ENCODE results near the gene RFX4.
A peak's percentile ranks its signal among the peaks of the same experiment; 100 is the strongest.

RFX4 gene

DNA sequence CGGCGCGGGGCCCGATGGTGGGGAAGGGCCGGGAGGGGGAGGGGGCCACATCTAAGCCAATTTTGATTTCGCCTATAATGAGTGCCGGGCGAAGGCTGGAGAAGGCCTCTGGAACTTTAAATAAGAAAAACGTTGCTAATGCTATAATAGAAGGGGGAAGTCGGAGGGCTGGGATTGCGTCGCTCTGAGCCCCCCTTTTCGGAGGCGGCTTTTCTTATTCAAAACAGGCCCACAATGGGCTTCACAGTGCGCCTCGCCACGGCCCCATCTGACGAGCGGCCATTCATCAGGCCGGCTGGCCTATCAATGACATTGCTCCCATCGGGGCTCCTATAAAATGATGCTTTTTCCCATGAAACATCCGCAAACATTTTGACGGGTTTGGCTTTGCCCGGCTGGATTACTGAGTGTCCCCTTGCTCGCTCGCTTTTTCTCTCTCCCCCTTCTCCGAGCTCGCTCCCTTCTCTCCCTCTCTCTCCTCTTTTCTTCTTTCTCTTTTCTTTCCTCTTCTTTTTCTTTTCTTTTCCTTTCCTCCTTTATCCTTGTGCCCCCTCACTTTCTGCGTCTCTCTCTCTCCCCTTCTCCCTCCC, at the start of gene RFX4:
TSS of gene RFX4 (plus strand) at position 364 of the 590 bp plus-strand sequence. CDS start 317 bp downstream, outside the sequence.
- no peak for DNase-seq

DNA sequence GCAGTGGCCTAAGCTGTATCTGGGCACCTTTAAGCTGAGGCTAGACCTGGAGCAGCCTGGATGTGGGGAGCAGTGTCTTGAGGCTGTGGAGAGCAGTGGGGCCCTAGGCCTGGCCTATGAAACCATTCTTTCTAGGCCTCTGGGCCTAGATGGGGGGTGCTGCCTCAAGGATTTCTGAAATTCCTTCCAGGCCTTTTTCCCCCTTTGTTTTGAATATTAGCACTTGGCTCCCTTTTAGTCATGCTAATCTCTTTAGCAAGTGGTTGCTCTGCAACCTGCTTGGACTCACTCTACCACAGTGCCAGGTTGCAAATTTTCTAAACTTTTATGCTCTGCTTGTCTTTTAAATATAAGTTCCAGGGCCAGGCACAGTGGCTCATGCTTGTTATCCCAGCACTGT, 41.6 kb upstream of the RFX4 start:
- DNase-seq = no peak

DNA sequence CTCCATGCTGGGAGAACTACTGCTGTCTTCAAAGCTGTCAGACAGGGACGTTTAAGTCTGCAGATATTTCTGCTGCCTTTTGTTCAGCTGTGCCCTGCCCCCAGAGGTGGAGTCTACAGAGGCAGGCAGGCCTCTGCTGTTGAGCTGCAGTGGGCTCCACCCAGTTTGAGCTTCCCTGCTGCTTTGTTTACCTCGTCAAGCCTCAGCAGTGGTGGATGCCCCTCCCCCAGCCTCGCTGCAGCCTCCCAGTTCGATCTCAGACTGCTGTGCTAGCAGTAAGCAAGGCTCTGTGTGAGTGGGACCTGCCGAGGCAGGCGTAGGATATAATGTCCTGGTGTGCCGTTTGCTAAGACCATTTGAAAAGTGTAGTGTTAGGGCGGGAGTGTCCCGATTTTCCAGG, 31.4 kb upstream of the RFX4 start:
- DNase-seq = no peak

DNA sequence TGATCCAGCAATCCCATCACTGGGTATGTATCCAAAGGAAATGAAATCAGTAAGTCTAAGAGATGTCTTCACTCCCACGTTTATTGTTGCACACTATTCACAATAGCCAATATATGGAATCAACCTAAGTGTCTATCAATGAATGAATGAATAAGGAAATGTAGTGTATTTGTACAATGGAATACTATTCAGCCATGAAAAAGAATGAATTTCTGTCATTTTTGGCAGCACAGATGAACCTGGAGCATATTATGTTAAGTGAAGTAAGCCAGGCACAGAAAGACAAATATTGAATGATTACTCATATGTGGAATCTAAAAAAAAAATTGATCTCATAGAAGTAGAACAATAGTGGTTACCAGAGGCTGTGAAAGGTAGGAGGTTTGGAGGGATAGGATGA, 30.6 kb upstream of the RFX4 start:
- DNase-seq = no peak

DNA sequence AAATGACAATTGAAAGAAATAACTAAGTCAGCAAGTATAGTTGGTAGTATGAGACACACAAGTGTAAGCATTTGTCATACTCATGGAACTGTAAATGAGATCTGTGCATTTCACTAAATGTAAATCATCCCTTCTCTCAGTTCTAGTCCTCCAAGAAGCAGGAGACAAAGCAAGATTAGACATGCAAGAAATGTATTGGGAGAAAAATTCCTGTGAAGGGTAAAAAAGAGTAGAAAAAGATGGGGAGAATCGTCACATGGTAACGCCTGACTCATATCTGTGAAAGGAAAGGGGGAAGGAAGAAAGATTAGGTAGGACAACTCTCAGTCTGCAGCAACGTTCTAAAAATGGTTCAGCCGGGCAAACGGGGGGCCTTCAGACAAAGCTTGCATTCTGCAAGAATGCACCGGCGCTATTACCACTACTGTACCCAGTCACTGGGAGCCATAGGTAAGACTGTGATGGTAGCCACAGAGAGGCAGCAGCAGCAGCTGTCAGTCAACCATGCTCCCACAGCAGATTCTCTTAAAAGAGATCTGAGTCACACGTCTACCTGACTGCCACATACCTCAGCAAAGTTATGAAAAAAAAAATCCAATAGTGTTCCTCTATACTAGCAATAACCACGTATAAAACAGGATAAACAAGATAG, 18.0 kb upstream of the RFX4 start:
- DNase-seq = no peak

DNA sequence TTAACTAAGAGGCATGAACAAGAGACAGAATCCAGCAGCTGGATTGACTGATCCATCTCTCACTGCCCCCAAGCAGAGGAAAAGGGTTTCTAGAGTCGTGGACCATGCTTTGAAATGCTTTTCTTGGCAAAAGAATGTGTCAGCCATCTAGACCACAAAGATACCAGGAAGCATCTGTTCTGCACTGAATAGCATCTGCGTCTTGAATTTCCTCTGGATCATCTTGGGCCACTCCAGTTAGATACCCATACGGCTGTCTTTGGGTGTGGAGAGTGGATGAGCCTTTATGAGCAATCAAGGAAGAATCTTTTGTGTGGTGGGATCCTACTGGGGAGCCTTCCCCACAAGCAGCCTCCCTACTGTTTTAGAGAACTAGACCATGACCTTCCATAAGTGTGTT, 16.0 kb upstream of the RFX4 start:
- DNase-seq = no peak

DNA sequence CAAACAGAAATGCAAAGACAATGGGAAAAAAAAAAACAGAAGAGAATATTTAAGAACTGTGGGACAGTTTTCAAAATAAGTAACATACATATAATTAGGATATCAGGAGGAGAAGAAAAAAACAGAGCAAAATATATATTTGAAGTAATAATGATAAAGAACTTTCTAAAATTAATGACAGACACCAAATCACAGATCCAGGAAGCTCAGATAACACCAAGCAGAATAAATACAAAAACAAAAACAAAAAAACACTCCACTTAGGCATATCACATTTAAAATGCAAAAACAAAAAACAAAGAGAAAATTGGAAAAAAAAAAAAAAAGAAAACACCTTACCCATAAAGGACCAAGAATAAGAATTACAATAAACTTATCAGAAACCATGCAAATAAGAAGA, 9.6 kb upstream of the RFX4 start:
- no peak for DNase-seq

DNA sequence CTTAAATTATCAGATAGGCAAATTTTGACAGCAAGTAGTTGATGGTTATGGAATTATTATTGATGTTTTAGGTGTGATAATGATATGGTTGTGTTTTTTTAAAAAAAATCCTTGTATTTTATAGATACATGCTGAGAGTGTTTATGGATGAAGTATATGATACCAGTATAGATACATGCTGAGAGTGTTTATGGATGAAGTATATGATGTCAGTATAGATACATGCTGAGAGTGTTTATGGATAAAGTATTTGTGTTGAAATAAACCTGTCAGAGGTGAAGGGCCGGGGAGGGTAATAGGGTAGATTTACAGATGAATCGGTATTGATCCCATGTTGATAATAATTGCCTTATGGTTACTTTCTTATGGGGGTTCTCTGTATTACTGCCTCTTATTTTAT, 6.0 kb upstream of the RFX4 start:
- no peak for DNase-seq

DNA sequence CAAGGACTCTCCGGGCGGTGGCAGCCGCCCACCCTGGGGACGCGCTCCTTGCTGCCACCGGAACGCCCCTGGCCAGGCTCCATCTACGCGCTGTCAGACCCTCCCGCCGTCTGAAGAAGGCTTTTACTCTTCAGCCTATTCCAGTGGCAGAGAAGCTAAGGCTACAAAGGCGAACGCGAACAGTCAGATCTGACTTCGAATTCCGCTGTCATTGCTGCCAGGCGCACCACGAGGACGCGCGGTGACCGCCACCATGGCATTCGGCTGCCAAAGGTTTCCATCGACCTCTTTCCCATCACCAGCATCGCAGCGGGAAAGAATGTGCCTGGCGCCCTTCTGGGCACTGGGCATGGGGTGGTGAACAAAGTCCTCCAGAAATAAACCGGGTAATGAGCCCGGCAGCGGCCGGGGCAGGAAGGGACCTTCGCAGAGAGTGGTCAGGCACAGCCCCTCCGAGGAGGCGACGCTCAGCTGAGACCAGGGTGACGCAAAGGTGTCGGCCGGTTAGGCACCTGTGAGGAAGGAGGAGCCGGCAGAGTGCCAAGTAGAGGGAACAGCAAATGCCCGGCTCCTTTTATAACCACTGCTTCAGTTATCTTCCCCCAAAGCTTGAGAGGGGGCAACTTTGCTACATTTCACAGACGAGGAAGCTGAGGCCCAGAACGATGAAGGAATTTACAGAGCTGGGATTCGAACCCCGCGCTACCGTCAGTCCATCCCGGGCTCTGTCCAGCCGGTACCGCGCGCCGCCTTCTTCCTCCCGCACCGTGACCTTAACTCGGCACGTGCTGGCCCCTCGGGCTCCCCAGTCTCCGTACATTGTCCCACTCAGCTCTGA, 1.9 kb upstream of the RFX4 start:
- no peak for DNase-seq

DNA sequence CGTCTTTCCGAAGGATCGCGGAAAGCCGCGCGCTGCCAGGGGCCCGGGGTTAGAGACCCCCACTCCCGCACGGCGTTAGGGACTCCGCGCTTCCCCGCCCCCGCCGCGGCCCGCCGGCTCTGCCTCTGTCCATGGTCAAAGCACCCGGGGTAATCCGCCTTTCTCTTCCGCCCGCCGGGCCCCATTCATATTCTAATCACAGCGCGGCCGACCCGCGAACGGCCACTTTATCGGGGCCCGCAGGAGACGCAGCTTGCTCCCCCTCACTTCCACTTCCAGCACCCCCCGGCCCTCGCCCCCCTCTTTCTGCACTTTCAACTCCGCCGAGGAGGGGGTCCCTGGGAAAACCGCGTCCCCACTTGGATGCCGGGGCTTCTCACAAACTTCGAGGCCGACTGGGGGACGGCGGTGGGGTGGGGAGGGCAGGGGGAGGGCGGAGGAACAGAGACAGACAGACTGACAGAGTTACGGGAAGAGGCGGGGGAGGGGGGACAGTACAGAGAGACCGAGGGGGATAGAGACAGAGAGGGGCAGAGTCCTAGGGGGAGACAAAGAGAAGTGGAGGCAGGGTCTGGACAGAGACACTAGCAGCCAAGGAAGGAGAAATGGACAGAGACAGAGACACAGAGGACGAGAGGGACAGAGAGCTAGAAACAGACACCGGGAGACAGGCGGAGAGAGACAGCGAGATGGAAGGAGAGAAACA, 1.1 kb upstream of the RFX4 start:
- peak; percentile 64 for DNase-seq

DNA sequence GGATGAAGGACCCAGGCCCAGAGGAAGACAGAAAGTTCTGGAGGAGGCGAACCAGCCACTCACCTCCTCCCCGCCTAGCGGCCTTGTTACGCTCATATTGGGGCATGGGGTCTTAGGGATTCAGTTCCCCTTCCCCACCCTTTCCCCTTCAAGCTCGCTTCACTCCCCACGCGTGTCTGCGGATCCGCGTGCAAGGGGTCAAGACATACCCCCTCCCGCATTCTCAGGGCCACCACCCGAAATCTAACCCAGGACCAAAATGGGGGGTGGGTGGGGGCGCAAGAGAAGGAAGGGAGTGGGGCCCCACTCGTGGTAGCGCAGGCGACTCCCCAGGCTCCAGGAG, 584 bp upstream of the RFX4 start:
- no peak for DNase-seq

DNA sequence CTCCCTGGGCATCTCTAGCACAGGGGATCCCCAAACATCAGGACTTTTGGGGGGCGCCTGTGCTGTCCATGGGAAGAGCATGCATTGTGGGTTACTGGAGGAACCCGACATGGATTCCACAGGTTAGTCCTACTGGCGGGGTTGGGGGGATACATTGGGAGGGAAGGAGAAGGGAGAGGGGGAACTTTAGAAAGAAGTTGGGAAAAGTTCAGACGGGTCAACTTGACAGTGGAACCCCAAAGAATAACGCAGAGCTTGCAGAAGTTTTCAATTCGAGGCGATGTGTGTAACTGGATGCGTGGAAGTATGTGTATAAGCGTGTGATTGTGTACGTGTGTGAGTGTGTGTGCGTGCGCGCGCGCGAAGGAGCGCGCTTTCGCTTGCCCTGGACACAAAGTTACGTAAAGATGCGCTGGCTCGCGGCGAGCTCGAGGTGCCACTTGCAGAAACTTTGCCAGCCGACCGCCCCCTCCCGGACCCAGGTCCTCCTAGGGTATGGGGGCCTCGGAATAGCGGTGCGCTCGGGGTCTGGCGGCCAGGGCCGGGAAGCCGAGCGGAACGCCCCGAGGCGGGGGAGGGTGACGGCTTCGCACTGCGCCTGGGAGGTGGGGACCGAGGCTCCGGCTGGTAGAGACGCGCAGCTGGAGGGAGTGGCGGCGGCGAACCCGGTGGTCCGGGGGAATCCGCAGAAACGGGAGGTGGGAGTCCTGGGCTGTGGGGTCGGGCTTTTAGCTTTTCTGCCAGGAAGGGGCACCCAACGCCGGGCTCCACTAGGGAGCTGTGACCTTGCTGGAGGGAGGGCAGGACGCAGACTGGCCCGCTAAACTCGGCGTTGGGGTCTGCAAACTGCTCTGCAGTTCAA, 669 bp downstream of the RFX4 start:
- DNase-seq = peak; percentile 56

DNA sequence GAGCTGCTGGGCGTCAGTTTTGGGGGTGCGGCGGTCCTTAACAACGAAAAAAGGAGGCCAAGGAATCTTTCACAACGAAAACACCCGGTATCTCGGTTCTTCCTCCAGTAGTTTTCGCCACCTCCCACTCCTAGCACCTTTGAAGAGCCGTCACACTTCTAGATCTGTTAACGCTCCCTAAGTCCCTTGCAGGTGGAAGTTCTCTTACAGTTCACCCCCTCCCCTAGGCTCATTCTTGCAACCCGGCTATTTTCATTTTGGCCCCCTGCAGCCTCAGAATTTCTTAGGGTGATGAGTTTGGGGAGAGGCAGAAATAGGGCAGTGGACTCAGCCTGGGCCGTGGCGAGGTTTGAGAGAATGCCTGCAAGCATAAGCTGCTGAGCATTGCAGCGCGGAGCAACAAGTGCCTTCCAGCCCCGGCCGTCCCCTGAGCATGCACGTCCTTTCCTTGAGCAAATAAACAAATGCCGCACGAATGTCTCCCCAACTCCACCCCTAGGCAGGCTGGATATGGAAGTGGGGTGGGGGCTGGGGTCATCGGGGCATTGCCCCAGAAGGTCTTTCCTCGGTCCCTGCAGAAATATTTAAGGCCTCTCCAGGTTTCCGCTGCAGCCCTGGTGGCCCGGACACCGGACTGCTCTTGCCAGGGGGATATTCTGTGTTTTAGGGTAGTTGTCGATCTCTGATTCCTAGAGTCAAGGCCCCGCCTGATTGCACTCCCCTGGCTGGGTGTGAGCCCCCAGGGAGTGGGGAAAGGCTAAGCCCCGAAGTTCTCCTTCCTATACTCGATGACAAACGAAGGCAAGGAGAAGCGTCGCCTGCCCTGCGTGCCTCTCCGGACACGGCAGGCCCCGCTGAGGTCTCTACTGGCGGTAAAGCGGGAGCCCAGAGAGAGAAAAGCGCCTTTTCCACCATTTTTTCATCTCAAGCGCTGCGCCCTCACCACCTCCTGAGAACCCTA, 1.6 kb downstream of the RFX4 start:
- peak; percentile 47 for DNase-seq

DNA sequence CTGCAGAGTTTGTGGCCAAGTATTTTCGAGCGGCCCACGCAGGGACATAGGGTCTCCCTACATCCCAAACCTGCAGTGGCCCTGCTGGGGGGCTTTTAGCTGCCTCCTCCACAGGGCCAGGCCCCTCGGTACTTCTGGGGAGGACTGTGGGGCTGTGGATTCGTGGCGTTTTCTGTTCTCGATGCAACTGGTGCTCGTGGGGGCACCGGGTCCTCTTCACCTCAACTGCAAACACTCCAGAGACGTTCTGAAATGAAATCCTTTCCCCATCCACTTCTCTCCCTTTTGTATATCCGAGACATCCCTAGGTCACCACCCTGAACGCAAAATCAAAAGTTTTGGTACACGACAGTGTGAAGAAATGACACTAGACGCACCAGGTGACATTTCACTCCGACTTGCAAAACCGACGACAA, 2.3 kb downstream of the RFX4 start:
- peak; percentile 44 for DNase-seq

DNA sequence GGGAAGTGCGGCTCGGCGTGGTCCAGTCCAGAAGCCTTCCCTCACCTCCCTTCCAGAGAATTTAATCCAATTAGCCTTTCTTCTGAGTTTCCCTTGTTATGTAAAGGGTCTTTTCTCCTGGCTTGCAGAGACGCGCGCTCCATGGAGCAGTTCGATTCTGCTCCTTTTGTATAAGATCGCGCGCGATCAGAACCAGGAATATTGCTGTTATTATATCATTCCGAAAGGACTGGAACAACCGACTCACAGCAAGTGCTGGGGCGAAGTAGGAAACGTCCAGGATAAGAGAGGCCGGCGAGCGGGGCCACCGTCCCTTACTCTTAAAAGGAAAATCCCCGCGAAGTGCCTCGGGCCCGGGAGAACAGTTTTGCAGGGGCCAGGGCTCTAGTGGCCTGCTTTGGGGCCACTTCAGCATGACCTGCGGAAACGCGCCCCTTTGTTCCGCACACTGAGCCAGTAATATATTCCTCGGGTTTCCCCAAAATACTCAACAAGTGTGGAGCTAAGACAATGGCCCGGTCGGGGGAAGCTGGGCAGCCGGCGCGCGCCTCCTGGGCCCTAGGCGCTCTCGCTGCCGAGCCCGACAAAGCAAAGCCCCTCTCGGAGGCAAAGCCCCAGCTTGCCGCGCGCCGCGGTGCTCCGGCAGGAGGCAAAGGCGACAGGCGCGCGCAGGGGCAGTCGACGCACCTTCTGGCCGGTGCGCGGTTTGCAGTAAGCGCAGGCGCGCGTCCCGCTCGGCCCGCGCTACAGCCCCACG, 2.9 kb downstream of the RFX4 start:
- peak; percentile 49 for DNase-seq

DNA sequence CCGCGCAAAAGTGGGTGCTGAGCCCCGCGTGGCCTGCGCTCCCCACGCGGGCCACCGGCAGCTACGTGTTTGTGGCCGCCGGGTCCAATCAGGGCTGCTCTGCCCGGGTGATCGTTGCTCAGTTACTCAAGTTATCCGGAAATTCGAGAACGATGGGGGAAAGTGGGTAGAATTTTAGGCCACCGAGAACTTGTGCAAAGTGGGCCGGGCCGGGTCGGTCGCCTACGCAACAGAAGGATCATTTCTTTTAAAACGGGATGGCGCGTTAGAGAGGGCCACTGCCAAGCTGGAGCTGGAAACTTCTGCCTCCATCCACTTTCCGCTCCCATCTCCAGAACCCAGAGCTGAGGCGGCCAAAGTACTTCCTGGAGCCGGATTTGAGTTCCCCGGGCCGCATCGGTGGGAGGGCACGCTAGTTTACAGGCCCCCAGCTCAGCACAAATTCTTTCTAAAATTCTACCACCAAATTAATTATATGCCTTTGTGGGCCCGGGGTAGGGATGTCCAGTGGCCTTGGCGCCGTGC, 3.5 kb downstream of the RFX4 start:
- DNase-seq = peak; percentile 48

DNA sequence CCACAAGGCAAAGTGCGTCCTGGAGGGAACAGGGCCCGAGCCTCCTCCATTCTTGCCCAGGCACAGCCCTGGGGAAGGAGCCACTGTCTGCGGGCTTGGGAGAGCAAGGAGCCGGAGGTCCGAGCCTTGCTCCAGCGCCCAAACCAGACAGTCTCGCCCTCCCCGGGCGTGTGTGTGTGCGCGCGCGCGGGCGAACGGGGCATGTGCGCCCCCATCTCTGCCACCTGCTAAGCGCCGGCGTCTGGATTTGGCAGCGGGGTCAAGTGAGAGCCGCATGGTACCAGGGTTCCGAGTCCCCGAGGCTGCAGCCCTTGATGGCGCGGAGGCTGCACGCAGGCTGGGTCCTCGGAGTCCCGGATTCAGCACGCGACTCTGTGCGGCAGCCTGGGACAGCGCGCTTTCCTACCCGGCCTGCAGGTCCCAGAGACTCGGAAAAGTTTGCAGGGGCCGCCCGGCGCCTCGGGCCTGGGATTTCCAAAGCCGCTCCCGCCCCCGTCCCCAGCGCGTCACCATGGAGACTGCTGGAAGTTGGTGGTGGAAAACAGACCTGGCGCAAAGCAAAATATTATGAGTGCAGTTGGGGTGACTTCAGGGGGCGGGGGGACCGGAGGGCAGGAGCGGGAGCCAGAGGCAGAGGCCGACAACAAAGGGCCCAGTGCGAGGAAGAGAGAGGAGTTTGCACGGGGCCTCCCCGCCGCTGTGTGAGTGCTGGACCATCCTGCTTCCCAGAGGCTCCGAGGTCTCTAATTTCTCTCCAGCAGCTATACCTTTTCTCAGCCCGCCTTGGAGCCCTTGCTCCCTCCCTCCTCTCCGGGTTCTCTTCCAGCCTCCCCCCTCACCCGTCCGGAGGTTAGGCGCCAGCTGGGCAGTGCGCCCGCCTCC, 4.2 kb downstream of the RFX4 start:
- DNase-seq = peak; percentile 63

DNA sequence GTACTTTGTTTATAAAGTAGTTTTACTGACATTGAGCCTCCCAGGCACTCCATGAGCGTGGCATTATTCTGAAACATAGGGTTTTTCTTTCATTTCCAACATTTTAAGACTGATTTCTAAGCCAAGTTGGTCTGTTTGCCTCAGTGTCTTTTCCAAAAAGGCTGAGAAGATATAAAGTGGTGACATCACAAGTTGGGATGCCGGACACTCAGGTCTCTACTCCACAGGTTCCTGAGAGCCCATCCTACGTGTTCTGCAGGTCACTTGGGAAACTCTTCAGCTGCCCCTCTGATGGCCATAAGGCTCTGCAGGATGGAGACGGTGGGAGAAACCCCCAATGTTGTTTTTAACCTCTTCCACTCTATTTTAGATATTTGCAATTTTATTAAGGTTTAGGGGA, 6.0 kb downstream of the RFX4 start:
- DNase-seq = no peak

DNA sequence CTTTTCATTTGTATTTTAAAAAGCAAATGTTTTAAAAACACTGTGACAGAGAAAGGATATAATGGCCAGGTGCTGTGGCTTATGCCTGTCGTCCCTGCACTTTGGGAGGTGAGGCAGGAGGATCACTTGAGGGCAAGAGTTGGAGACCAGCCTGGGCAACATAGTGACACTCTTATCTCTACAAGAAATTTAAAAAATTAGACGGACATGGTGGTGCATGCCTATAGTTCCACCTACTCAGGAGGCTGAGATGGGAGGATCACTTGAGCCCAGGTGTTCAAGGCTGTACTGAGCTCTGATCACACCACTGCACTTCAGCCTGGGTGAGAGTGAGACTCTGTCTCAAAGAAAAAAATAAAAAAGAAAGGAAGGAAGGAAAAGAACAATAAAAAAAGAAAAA, 7.8 kb downstream of the RFX4 start:
- no peak for DNase-seq
